ENCODE data around the gene C4B. TPM values are rescaled to one million over a fixed set of nuclear protein-coding genes. Genes with fewer than 3 reads are reported as not detected.

C4B gene
- total RNA-seq, 3 donors from 2014 or later (not counting 1 experiment from before 2014, with no cell fraction given) = 4.0 to 5.1 (median 4.6) TPM

DNA sequence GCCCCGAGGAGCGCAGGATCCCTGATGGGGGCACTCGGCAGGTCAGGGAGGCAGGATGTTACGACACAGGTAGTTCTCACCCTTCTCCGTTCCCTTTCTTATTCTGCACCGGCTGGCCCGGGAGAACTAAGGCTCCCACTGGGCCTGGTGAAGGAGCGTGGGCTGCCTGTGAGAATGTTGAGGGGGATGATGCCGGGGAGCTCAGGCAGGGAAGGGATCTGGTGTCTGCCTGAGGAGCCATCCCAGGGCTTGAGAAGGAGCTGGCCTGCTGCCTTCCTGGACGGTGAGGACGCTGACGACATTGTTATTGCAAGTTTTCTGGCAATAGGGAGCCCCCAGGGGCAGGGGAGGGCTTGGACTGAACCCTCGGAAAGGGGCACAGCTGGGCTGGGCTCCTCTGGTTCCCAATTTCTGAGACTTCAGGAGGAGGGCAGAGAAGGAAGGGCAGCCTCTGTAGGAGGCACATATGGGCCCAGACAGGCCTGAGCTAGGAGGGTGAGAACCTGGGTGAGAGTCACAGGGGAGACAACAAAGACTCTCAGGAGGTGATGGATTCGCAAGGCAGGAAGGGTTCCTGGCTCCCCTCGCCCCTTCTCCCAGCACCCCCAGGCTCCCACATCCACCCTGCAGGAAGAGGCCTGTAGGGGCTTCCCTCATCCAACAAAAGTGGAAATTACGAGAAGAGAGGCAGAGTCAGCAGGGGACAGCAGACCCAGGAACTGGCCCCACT lies 56.4 kb downstream of the C4B start:
- Mint-ChIP-seq H3K4me3 (no peak overlapping the region), H3K36me3 (no peaks in the 10 kb centered on the region), H3K27ac (no peak overlapping the region), H3K4me1 (no peaks in the 10 kb centered on the region), H3K27me3 (ENCODE audit: low read depth in 2 of 2) (peaks cover 0 to 11% of the 10 kb centered on the region in 2 donors), H3K9me3 (no peaks in the 10 kb centered on the region)
- DNase-seq (no peak), ATAC-seq (no peak)
- Histone ChIP-seq H3K36me3 (ENCODE audit: control insufficient read depth, insufficient read depth, low read length) (no peaks in the 10 kb centered on the region), H3K27me3 (ENCODE audit: control insufficient read depth, insufficient read depth, low read length) (no peaks in the 10 kb centered on the region), H3K4me1 (ENCODE audit: control insufficient read depth, insufficient read depth, low read length) (no peaks in the 10 kb centered on the region), H3K27ac (ENCODE audit: low read length) (no peak overlapping the region), H3K9me3 (ENCODE audit: control insufficient read depth, insufficient read depth, low read length) (no peaks in the 10 kb centered on the region), H3K4me3 (ENCODE audit: low read length) (no peak overlapping the region)
- intact Hi-C loops (cut with micrococcal nuclease) = no loop called here
- 91% methylated on average over 16 of the region's 16 CpGs for WGBS (ENCODE audit: insufficient coverage)
- TF ChIP-seq CTCF (IDR thresholded peaks at IDR 0.05) = no peak

DNA sequence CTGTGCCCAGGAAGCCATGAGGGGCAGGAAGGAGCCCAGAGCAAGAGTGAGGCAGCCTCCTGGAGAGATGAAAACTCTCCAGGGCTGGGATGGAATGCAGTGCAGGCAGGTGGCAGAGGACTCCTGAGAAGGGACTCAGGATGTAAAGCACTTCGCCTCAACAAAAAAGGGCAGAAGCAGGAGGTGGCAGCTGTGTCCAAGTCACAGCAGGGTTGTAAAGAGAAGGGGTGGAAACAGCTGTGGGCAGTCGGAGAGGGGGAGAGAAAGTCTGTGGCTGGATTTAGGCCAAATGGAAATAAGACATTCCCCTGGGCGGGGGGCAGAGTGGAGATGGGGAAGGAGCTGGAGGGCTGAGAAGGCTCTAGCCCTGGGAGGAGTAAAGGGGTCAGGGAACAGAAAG lies 58.5 kb downstream of the C4B start:
- H3K4me3 Mint-ChIP-seq = no peak overlapping the region
- TF ChIP-seq CTCF (IDR thresholded peaks at IDR 0.05) = no peak
- no peak overlapping the region for H3K27ac Mint-ChIP-seq
- H3K27me3 Mint-ChIP-seq (ENCODE audit: low read depth in 2 of 2) = peaks cover 0 to 11% of the 10 kb centered on the region in 2 donors
- no peaks in the 10 kb centered on the region for H3K4me1 Mint-ChIP-seq
- 77% methylated on average over 3 of the region's 3 CpGs for WGBS (ENCODE audit: insufficient coverage)
- no peak for DNase-seq
- no peaks in the 10 kb centered on the region for H3K9me3 ChIP-seq (ENCODE audit: control insufficient read depth, insufficient read depth, low read length)
- no peaks in the 10 kb centered on the region for H3K36me3 ChIP-seq (ENCODE audit: control insufficient read depth, insufficient read depth, low read length)
- no peaks in the 10 kb centered on the region for H3K4me1 ChIP-seq (ENCODE audit: control insufficient read depth, insufficient read depth, low read length)
- no peak overlapping the region for H3K27ac ChIP-seq (ENCODE audit: low read length)
- ATAC-seq = no peak
- no peaks in the 10 kb centered on the region for H3K36me3 Mint-ChIP-seq
- no peaks in the 10 kb centered on the region for H3K9me3 Mint-ChIP-seq
- H3K4me3 ChIP-seq (ENCODE audit: low read length) = no peak overlapping the region
- intact Hi-C loops (cut with micrococcal nuclease) = no loop called here
- no peaks in the 10 kb centered on the region for H3K27me3 ChIP-seq (ENCODE audit: control insufficient read depth, insufficient read depth, low read length)

DNA sequence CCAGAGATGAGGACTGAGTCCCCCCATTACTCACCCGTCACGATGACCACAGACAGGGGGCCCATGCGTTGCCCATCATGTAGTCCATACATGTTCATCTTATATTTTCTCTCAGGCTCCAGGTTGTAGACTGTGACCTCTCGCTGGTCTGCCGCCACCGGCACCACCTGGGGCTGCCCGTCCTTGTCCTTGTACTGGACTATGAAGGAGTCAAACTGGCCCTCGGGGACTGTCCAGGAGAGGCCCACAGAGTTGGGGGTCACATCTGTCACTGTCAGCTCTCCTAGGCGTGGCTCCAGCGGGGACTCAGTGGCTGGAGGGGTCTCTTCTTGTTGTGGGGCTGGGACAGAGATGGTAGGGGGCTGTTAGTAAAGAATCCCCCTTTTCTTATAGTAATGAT lies 59.0 kb downstream of the C4B start:
- intact Hi-C loops (cut with micrococcal nuclease) = no loop called here
- H3K4me1 Mint-ChIP-seq = no peaks in the 10 kb centered on the region
- no peak overlapping the region for H3K27ac Mint-ChIP-seq

More for the DNA sequence above, 59.0 kb downstream of the C4B start:
- Histone ChIP-seq H3K36me3 (ENCODE audit: control insufficient read depth, insufficient read depth, low read length) (no peaks in the 10 kb centered on the region), H3K9me3 (ENCODE audit: control insufficient read depth, insufficient read depth, low read length) (no peaks in the 10 kb centered on the region), H3K4me1 (ENCODE audit: control insufficient read depth, insufficient read depth, low read length) (no peaks in the 10 kb centered on the region), H3K4me3 (ENCODE audit: low read length) (no peak overlapping the region), H3K27ac (ENCODE audit: low read length) (no peak overlapping the region), H3K27me3 (ENCODE audit: control insufficient read depth, insufficient read depth, low read length) (no peaks in the 10 kb centered on the region)
- TF ChIP-seq CTCF (IDR thresholded peaks at IDR 0.05) = no peak
- DNase-seq = no peak
- H3K4me3 Mint-ChIP-seq = no peak overlapping the region
- 84% methylated on average over 10 of the region's 10 CpGs for WGBS (ENCODE audit: insufficient coverage)
- H3K9me3 Mint-ChIP-seq = no peaks in the 10 kb centered on the region
- ATAC-seq = no peak
- peaks cover 0 to 11% of the 10 kb centered on the region in 2 donors for H3K27me3 Mint-ChIP-seq (ENCODE audit: low read depth in 2 of 2)
- H3K36me3 Mint-ChIP-seq = no peaks in the 10 kb centered on the region

Measured in natural killer cell (primary cell).